DMS 273 (cell line): ENCODE results near the gene SERTAD2.
A peak's percentile ranks its signal among the peaks of the same experiment; 100 is the strongest.

Experiments used
- DNase-seq: peaks from one replicate; lab custom pipeline; 2025; ENCODE audit not compliant: unreplicated experiment; lab: John Stamatoyannopoulos, UW

Gene SERTAD2

DNA sequence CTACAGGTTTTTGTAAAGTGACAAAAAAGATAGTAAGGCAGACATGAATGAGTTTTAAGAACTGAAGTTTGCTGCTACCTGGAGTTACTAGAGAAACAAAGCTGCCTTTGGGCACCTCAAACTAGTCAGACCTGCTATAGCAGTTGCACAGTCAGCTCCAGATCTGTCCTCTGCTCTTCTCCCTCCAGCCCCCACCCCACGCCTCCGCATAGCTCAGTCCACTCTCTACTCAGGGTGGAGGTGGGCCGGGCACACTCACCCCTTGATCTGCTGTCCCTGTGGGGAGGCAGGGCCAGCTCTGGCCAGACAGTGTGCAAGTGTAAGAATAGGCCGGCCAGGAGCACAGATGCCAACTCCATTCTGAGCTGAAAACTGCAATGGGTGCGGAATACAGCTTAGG, 4.1 kb downstream of the SERTAD2 start:
- DNase-seq = no peak

- DNase-seq = no peak
These were observed 4.7 kb downstream of the SERTAD2 start for GRCh38 chr2:64649013-64649484.

GRCh38 chr2:64646007-64646880, 7.5 kb downstream of the SERTAD2 start:
- peak; percentile 89 for DNase-seq

DNA sequence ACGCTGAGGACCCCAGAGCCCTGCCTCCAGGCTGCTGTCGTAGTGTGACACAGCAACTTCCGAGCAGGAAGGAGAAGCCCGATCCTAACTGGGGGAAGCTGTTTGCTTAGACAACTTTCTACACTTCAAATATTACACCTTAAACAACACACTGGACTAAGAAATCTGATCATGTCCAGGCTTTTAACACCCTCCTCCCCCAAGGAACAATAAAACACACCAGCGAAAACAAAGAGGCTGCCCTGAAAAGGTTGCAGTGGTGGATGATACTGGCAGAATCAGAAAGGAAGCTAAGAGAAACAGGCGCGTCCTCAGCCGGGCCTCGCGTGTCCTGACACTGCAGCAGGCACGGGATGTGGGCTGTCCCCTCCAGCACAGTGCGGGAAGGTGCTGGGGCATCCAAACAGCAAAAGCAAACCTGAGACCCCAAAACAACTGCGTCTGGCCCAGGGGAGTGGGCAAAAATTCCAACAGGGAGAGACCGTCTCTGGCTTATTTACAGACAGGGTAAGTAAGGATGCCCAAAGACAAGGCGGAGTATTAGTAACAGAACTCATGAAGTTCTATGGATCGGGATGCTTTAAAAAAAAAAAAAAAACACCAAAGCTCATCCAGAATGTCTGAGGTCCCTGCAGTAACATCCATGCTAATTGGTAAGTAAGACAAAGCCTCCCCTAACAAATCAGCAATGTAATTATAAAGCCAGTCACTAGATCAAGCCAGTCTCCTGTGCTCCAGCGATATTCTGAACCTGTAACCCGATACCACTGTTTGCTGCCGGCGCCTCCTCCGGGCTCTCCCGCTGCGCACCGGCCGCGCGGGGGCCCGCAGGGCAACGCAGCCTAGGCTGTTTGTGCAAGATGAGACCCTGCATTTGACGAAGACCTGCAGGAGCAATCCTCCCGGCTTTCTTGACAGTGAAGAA, 9.0 kb downstream of the SERTAD2 start:
- DNase-seq = peak; percentile 89

- no peak for DNase-seq
These were observed 9.8 kb downstream of the SERTAD2 start for GRCh38 chr2:64643838-64644457.

- no peak for DNase-seq
These were observed 12.1 kb downstream of the SERTAD2 start for GRCh38 chr2:64641599-64641998.

GRCh38 chr2:64640153-64641044, 13.3 kb downstream of the SERTAD2 start:
- no peak for DNase-seq

GRCh38 chr2:64639691-64640090, 14.0 kb downstream of the SERTAD2 start:
- DNase-seq = peak; percentile 16

DNA sequence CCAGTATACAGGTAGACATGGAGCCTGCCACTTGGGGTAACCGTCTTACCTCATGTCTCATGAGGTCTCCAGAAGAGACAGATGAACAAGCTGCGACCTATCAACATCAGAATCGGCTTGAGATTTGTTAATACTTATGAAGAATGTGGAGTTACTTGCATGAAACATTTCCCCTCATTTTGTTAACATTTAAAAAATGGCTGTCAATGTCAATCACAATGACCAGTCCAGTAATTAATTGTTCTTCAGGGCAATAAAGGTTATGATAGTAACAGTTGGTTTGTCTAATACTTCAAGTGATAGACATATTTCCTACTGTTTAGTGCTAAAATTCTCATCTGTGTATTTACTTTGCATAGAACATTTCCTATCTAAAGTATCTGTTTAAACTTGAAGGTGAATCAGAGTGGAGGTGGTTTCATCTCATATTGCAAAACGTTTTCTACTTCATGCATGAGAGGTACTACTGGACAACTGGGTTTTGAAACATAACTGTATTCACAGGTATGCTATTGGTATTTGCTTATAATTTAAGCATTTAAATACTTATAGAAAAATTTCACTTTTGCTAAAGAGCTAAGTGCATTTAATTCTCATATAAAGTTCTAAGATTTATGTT, 15.1 kb downstream of the SERTAD2 start:
- DNase-seq = no peak

DNA sequence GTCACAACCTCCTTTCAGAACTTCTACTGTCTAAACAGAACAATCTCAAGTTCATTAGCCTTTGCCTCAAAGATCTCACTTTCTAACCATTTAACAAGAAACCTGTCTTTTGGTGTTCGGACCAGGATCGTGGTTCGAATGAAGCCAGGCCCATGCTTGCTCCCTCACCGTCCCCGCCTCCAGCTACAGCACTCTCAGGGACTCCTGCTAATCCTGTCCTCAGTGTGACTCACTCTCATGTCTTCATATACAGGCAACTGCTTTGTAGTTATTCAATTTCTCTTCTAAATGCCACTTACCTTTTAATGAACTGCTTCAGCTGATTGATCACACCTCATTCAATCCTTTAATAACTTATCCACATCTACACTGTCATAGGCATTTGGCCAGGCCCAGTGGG, 15.8 kb downstream of the SERTAD2 start:
- no peak for DNase-seq

- DNase-seq = no peak
These were observed 16.6 kb downstream of the SERTAD2 start for GRCh38 chr2:64637000-64637635.

GRCh38 chr2:64635976-64636911, 17.5 kb downstream of the SERTAD2 start:
- DNase-seq = no peak

DNA sequence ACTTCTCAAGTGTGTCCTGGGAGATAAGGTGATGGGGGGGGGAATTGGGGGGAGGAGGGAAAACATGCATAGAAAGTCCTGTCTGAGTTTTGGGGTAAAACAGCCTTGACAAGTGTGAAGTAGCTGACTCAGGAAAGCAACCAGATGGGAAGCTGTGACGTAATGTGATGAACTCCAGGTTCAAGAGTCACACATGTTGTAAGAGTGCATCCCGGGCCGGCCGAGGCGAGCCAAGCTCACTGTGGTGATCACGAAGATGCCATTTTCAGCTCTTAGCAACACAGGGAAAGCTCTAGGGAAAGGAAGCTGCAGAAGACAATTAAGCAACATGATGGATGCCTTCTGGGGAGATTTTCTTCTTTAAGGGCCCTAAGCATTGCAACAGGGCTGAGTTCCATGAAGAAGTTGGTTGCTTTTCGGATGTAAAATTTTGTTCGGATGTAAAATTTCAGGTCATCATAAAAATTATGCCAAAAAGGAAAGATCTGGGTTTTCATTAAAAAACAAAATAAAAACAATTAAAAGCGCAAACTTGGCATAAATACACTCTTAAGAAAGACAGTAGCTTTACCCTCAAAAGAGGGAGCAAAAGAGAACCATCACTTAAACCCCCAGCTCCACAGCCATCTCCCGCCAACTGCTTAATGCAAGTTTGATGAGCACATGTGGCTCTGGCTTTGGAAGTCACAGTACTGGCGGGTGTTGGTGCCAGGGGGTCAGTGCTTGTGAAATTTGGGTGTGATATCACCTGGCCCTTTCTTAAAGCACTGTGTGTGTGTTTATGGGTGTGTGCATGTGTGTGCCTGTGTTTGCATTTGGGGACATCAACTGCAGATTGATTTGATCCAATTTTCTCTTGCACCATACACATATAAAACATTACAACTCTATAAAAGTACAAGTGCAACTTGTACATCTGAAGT, 19.1 kb downstream of the SERTAD2 start:
- DNase-seq = peak; percentile 8

DNA sequence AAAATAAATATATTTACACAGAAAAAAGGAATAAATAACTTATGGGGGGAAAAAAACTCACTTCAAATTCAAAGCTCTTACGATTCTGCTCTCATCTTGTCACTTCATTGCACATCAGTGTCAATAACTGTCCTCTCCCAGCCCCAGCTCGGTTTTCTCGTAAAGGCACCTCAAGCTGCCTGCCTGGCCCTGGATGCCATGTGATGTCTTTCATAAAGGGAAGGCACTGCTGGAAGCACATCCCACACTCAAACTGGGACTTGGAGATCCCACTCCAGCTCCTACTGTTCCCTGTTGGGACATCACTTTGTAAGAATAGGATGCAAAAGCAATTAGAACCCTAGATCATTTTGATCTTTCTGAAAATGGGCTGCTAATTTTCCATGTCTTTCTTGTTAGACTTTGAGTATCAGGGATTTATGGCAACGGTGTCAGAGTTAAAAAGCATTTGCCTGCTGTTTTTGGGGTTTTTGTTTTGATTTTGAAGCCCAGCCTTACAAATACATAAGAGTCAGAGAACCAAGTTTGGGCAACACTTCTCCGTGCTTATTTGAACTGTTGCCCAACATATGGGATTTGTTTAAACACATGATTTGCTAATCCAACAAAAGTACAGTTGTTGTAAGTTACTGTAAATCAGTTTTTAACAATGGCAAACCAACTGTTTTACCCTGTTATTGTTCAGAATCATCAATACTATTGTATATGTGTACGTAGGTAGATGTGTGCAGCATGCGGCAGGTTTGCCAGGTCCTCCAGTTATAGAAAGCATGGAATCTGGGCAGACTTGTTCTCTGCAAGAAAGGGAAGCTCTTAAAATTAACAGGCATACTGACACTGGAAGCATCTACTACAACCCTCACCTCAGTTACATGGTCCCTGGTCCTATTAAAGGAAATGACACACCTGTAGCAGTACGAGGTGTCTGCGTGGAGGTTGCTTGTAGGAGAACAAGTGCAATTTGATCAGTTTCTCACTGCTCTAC, 20.6 kb downstream of the SERTAD2 start:
- DNase-seq = peak; percentile 18

DNA sequence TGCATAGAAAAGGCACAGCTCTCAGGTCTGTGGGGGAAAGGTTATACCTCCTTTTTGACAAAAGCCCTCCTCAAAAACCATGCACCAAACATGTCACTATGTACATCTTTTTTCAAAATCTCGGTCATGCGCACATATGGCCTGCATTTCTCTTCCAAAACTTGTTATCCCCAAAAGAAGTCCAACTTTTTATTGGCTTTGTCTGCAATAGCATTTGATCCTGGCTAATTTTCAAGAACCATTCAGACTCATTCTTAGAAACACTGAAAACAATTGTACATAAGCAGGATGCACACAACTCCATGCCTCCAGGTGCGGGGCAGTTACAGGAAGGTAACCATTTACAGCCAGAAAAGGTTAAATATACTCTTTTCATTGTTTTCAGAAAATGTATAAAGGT, 21.9 kb downstream of the SERTAD2 start:
- DNase-seq = no peak

- no peak for DNase-seq
These were observed 23.0 kb downstream of the SERTAD2 start for GRCh38 chr2:64630752-64631151.
